K562 (cell line): ENCODE measurements around the gene SUV39H2. TPM values are rescaled to one million over a fixed set of nuclear protein-coding genes. Genes with fewer than 3 reads are reported as not detected.

Experiments used
- ATAC-seq: fragments of 200-7000 bp; cut with Tn5 transposase; 3 replicates; pipeline ENCODE4 v1.9.1; 2020; ENCODE audit warnings: moderate library complexity
- BruUV-seq: library from RNA; stranded (reverse); fragments of 400-500 nt; replicated peaks from 2 replicates; lab custom pipeline; 2021; lab: Mats Ljungman, UMichigan
- CTCF ChIA-PET: fragments of 300-600 bp; formaldehyde crosslinking; extraction: SDS; loops from one replicate; lab custom pipeline; 2021; ENCODE audit warnings: low intra/inter-chr PET ratio; lab: Yijun Ruan, JAX
- POLR2A ChIA-PET: fragments of 300-600, 350-650 bp; sonication (Branson Sonifier 250); formaldehyde crosslinking; extraction: SDS; loops from one replicate; lab custom pipeline; 2021; ENCODE audit warnings: antibody characterized with exemption, inconsistent platforms; lab: Yijun Ruan, JAX
- DNase-seq, 4 experiments: peaks; one replicate each; pipeline versions ENCODE4 v3.0.0 to v3.0.0-alpha.2; 2011 to 2018; ENCODE audit warnings: low spot score in 3 of 4, mixed read lengths in 3 of 4; ENCODE audit errors: extremely low read depth in 1 of 4
- FAIRE-seq: peaks from 2 replicates; lab custom pipeline; 2011; peaks lifted over from hg19 to GRCh38; lab: Jason Lieb, UNC
- H2AFZ ChIP-seq: 2 replicates; pipeline ENCODE4 v1.6.0; 2011; ENCODE audit warnings: low read depth, low read length, control low read depth, inconsistent platforms
- H3K27ac ChIP-seq: fragments of 200-600 bp; 3 replicates; pipeline ENCODE4 v1.8.0; 2011; ENCODE audit warnings: low read depth, mild to moderate bottlenecking, control low read depth, inconsistent platforms, low read length, moderate library complexity, mixed read lengths; ENCODE audit errors: extremely low read depth
- H3K27me3 ChIP-seq, 2 experiments: fragments of 300-600 bp in 1 of 2; 2 replicates in 1 of 2; 3 replicates in 1 of 2; pipeline versions ENCODE4 v1.6.0 to v1.8.0; 2011; ENCODE audit warnings: inconsistent platforms in 2 of 2, low read length in 2 of 2, mild to moderate bottlenecking in 1 of 2, mixed read lengths in 1 of 2, moderate library complexity in 1 of 2; ENCODE audit not compliant: control insufficient read depth in 2 of 2, insufficient read depth in 2 of 2
- H3K36me3 ChIP-seq: fragments of 300-600 bp; 3 replicates; pipeline ENCODE4 v1.8.0; 2011; ENCODE audit warnings: mild to moderate bottlenecking, low read length, inconsistent platforms; ENCODE audit not compliant: control insufficient read depth, insufficient read depth
- H3K4me1 ChIP-seq, 2 experiments: fragments of 200-600 bp in 1 of 2; replicated peaks in 1 of 2; 2 replicates in 1 of 2; 3 replicates in 1 of 2; pipeline versions ENCODE4 v1.5.1 to v1.8.0; 2011; ENCODE audit warnings: inconsistent platforms in 2 of 2, low read length in 2 of 2, mild to moderate bottlenecking in 1 of 2, mixed read lengths in 1 of 2, moderate library complexity in 1 of 2; ENCODE audit not compliant: control insufficient read depth in 2 of 2, insufficient read depth in 2 of 2
- H3K4me2 ChIP-seq: 2 replicates; pipeline ENCODE4 v1.6.1; 2011; ENCODE audit warnings: low read length, control low read depth, inconsistent platforms, mixed read lengths; ENCODE audit not compliant: insufficient read depth
- H3K4me3 ChIP-seq: fragments of 200-600 bp; sonication (generic), shearing (Covaris generic); 2 replicates; pipeline ENCODE4 v1.5.1; 2016; ENCODE audit warnings: control low read depth, inconsistent platforms
- H3K79me2 ChIP-seq: fragments of 200-600 bp; 3 replicates; pipeline ENCODE4 v1.8.0; 2011; ENCODE audit warnings: low read length, inconsistent platforms; ENCODE audit not compliant: control insufficient read depth, insufficient read depth
- H3K9ac ChIP-seq, 2 experiments: 2 replicates each; pipeline versions ENCODE4 v1.6.0 to v1.6.1; 2011; ENCODE audit warnings: low read depth in 2 of 2, low read length in 2 of 2, control low read depth in 1 of 2, inconsistent platforms in 1 of 2, mild to moderate bottlenecking in 1 of 2, mixed read lengths in 1 of 2; ENCODE audit not compliant: insufficient read depth in 1 of 2
- H3K9me1 ChIP-seq: one replicate; pipeline ENCODE4 v1.6.0; 2011; ENCODE audit warnings: inconsistent platforms, mild to moderate bottlenecking, low read length, moderate library complexity; ENCODE audit not compliant: control insufficient read depth, insufficient read depth
- H3K9me3 ChIP-seq: replicated peaks from 2 replicates; pipeline ENCODE4 v1.5.1; 2011; ENCODE audit warnings: low read depth, low read length, inconsistent platforms; ENCODE audit not compliant: control insufficient read depth, insufficient read depth
- H4K20me1 ChIP-seq: replicated peaks from 2 replicates; pipeline ENCODE4 v1.6.1; 2011; ENCODE audit warnings: low read length, inconsistent platforms, mixed read lengths; ENCODE audit not compliant: control insufficient read depth, insufficient read depth
- BRF1 ChIP-seq: IDR thresholded peaks from 3 replicates; pipeline ENCODE4 v1.6.1; 2011; ENCODE audit warnings: borderline replicate concordance, mild to moderate bottlenecking; ENCODE audit not compliant: insufficient read length; ENCODE audit errors: extremely low read depth
- CBX1 ChIP-seq: sonication (generic); IDR thresholded peaks from 2 replicates; pipeline ENCODE4 v1.6.1; 2016; ENCODE audit warnings: antibody characterized with exemption, low read depth, mild to moderate bottlenecking
- CBX3 ChIP-seq, 2 experiments: IDR thresholded peaks; 1 replicate in 1 of 2; 2 replicates in 1 of 2; pipeline ENCODE4 v1.6.1; 2012; ENCODE audit warnings: inconsistent platforms in 2 of 2, low read length in 2 of 2, borderline replicate concordance in 1 of 2, control low read depth in 1 of 2
- HDAC6 ChIP-seq: IDR thresholded peaks from 2 replicates; pipeline ENCODE4 v1.6.1; 2012; ENCODE audit warnings: low read depth, mild to moderate bottlenecking, control low read depth, inconsistent platforms, low read length, moderate library complexity
- HNRNPH1 ChIP-seq: fragments of 200-400 bp; formaldehyde crosslinking; optimal IDR thresholded peaks from 2 replicates; pipeline ENCODE3; 2017; ENCODE audit warnings: low read depth, mild to moderate bottlenecking, low read length, moderate library complexity
- MAFG ChIP-seq: fragments of 450-650 bp; conservative IDR thresholded peaks from 2 replicates; pipeline ENCODE4 v1.6.1; 2016; ENCODE audit warnings: missing genetic modification characterization, missing compliant biosample characterization
- NCOA6 ChIP-seq: fragments of 450-650 bp; IDR thresholded peaks from 2 replicates; pipeline ENCODE4 v1.6.1; 2017; ENCODE audit warnings: mild to moderate bottlenecking
- NR2C2 ChIP-seq, 2 experiments: fragments of 200-800 bp in 1 of 2; sonication (Bioruptor generic) in 1 of 2; sonication (generic) in 1 of 2; formaldehyde crosslinking in 1 of 2; IDR thresholded peaks; 2 replicates each; pipeline versions ENCODE4 v1.6.1 to v1.8.0; 2016 to 2022; ENCODE audit warnings: mild to moderate bottlenecking in 1 of 2, missing compliant biosample characterization in 1 of 2, missing genetic modification characterization in 1 of 2, missing genetic modification reagents in 1 of 2
- RBM25 ChIP-seq: fragments of 200-400 bp; formaldehyde crosslinking; IDR thresholded peaks from 2 replicates; pipeline ENCODE4 v1.6.1; 2018; ENCODE audit warnings: low read length, low read depth, moderate library complexity; ENCODE audit not compliant: severe bottlenecking
- RHOXF2B ChIP-seq: fragments of 250-450 bp; sonication (Bioruptor Pico); conservative IDR thresholded peaks from 2 replicates; pipeline ENCODE4 v1.5.1; 2021
- TCF7L2 ChIP-seq: fragments of 150-350 bp; IDR thresholded peaks from 2 replicates; pipeline ENCODE4 v1.6.1; 2016; ENCODE audit warnings: low read depth, mild to moderate bottlenecking, low read length, moderate library complexity
- TRIM28 ChIP-seq: fragments of 450-650 bp; IDR thresholded peaks from 2 replicates; pipeline ENCODE4 v1.6.1; 2017
- ZNF184 ChIP-seq: sonication (generic); formaldehyde crosslinking; IDR thresholded peaks from 2 replicates; pipeline ENCODE4 v1.5.0; 2020; ENCODE audit warnings: missing genetic modification reagents
- ZNF23 ChIP-seq: fragments of 250-450 bp; sonication (Bioruptor Pico); IDR thresholded peaks from 2 replicates; pipeline ENCODE4 v1.4.0; 2020; ENCODE audit warnings: mild to moderate bottlenecking
- ZNF785 ChIP-seq: fragments of 250-450 bp; sonication (Bioruptor Pico); IDR thresholded peaks from 2 replicates; pipeline ENCODE4 v1.4.0; 2020; ENCODE audit warnings: mild to moderate bottlenecking
- WGBS: fragments of 100-300 bp; shearing (Covaris generic); methylation state at CpG from one replicate; pipeline ENCODE4 v1.1.6; 2016; ENCODE audit warnings: low coverage, mixed read lengths; ENCODE audit not compliant: insufficient coverage; ENCODE audit errors: missing lambda C conversion rate; 5-methylcytosine and 5-hydroxymethylcytosine counted together
- in situ Hi-C: fragments of 300-500 bp; cut with MboI; formaldehyde crosslinking; loops from 4 replicates; pipeline ENCODE4 v1.15.0; 2018; ENCODE audit warnings: inconsistent platforms, mixed read lengths
- intact Hi-C: fragments of 100-400 bp; cut with micrococcal nuclease; formaldehyde crosslinking; loops from 2 replicates; pipeline ENCODE4 v1.14.2; 2022
- polyA plus RNA-seq, 8 experiments: library from polyadenylated mRNA; depleted of rRNA in 4 of 8; stranded (reverse) in 5 of 8; unstranded in 3 of 8; fragments of >200 nt; fragmentation: Nextera tagmentation in 2 of 8; fragmentation: Illumina TruSeq in 1 of 8; extraction: Ambion mirVana in 2 of 8; extraction: Trizol in 1 of 8; gene quantifications; 2 replicates each; pipeline versions ENCODE4 v1.2.1 to v1.2.3, GENCODE V29; 2011 to 2014; ENCODE audit warnings: inconsistent platforms in 1 of 8, missing spikeins in 1 of 8
- total RNA-seq, 7 experiments: library from RNA; depleted of rRNA in 6 of 7; stranded (reverse); fragments of >200 nt in 6 of 7; fragmentation: Illumina TruSeq in 2 of 7; extraction: Trizol in 2 of 7; gene quantifications; 2 replicates each; pipeline versions ENCODE4 v1.2.1 to v1.2.3, GENCODE V29; 2011 to 2021; ENCODE audit warnings: low replicate concordance in 1 of 7

Gene SUV39H2
- total and polyA plus RNA-seq, 9 of the 15 experiments (the other 6 are each of a cell fraction or from before 2014, with no cell fraction given) = 24.1 to 54.3 (median 41.3) TPM

DNA sequence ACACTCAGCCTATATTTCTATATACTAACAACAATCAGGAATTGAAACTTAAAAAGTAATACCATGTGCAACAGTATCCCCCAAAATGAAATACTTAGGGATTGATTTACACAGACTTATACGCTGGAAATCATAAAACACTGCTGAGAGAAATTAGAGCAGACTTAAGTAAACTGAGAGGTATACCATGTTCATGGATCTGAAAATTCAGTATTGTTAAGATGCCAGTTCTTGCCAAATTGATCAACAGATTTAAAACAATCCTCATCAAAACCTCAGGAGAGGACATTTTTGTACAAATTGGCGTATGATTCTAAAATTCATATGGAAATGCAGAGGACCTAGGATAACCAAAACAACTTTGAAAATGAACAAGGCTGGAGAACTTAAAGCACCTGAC lies 37.9 kb downstream of the SUV39H2 start:
- Histone ChIP-seq H3K4me2 (no peak overlapping the region), H3K9ac (no peak overlapping the region), H3K27ac (no peak overlapping the region), H3K36me3 (peaks cover 87% of the 10 kb centered on the region), H3K4me1 (no peaks in the 10 kb centered on the region), H3K27me3 (no peaks in the 10 kb centered on the region), H3K9me1 (no peaks in the 10 kb centered on the region), H3K79me2 (no peaks in the 10 kb centered on the region), H2AFZ (no peak overlapping the region), H4K20me1 (no peaks in the 10 kb centered on the region), H3K9me3 (peaks cover 14% of the 10 kb centered on the region), H3K4me3 (no peak overlapping the region)
- TF ChIP-seq BRF1 (no peak), HNRNPH1 (no peak), ZNF785 (CRISPR knock-in tag) (no peak), TCF7L2 (no peak), NCOA6 (no peak), HDAC6 (no peak)
- ChIA-PET POLR2A (interaction anchor here (0.7 kb wide), 1 partner anchor 23 kb away, joined by 3 read pairs; no protein-coding TSS in a partner anchor), CTCF (no interaction called here)
- in situ Hi-C loops (no loop called here), intact Hi-C loops (no loop called here)
- no TSS peak for BruUV-seq
- FAIRE-seq (no peak), DNase-seq (no peak), ATAC-seq (no peak)
- WGBS = 96% methylated on average over 2 of the region's 2 CpGs

DNA sequence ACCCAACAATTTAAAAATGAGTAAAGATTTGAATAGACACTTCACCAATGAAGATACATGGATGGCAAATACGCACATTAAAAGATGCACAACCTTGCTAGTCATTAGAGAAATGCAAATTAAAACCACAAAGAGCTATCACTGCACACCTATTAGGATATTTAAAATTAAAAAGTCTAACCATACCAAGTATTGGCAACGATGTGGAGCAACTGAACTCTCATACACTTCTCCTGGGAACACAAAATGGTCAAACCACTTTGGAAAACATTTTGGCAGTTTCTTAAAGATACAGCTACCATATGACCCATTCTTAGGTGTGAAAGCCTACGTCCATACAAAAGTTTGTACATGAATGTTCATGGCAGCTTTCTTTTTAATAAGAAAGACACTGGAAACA lies 39.2 kb downstream of the SUV39H2 start:
- H3K4me2 ChIP-seq = no peak overlapping the region
- DNase-seq (no peak), FAIRE-seq (no peak), ATAC-seq (no peak)
- no peaks in the 10 kb centered on the region for H3K79me2 ChIP-seq
- H3K36me3 ChIP-seq = peaks cover 88% of the 10 kb centered on the region
- H3K9me1 ChIP-seq = no peaks in the 10 kb centered on the region
- intact Hi-C loops = no loop called here
- in situ Hi-C loops = no loop called here
- POLR2A ChIA-PET = no interaction called here
- no peak overlapping the region for H2AFZ ChIP-seq
- no peak overlapping the region for H3K27ac ChIP-seq
- no peaks in the 10 kb centered on the region for H3K27me3 ChIP-seq
- no TSS peak for BruUV-seq
- no peak overlapping the region for H3K4me3 ChIP-seq
- peaks cover 14% of the 10 kb centered on the region for H3K9me3 ChIP-seq
- H3K9ac ChIP-seq = no peak overlapping the region
- CTCF ChIA-PET = interaction anchor here (0.5 kb wide), 1 partner anchor 200 kb away, joined by 5 read pairs; no protein-coding TSS in a partner anchor
- WGBS = 91% methylated on average over 3 of the region's 3 CpGs
- TF ChIP-seq CBX1 (no peak), MAFG (no peak), NR2C2 (CRISPR knock-in tag; IDR thresholded peaks at IDR 0.05) (no peak), NR2C2 (tag; IDR thresholded peaks at IDR 0.05) (no peak), RHOXF2B (CRISPR knock-in tag) (no peak), ZNF184 (CRISPR knock-in tag) (peak; percentile 94), RBM25 (peak; percentile 78), CBX3 (IDR thresholded peaks at IDR 0.05; ENCODE audit: borderline replicate concordance in 1 of 2, low read length in 2 of 2) (peak in 1 of 2 experiments; percentile 48; a peak in 1 of 3 replicates), ZNF23 (CRISPR knock-in tag) (no peak), TRIM28 (peak; percentile 80)
- H4K20me1 ChIP-seq = no peaks in the 10 kb centered on the region
- no peaks in the 10 kb centered on the region for H3K4me1 ChIP-seq
